HEK293 (cell line): ENCODE data around the gene DCTN3.

Experiments used
- CTCF ChIA-PET: fragments of 350-600 bp; formaldehyde crosslinking; extraction: SDS; loops from one replicate; lab custom pipeline; 2021; ENCODE audit warnings: antibody characterized with exemption; lab: Yijun Ruan, JAX
- POLR2A ChIA-PET: fragments of 300-600 bp; formaldehyde crosslinking; extraction: SDS; loops from one replicate; lab custom pipeline; 2020; ENCODE audit warnings: antibody characterized with exemption, inconsistent platforms; lab: Yijun Ruan, JAX
- H3K27ac ChIP-seq: fragments of 200-500 bp; sonication (Bioruptor generic); 2 replicates; pipeline ENCODE4 v1.5.1; 2014; ENCODE audit warnings: low read depth, low read length, control low read depth, inconsistent platforms; ENCODE audit errors: extremely low read depth
- H3K36me3 ChIP-seq, 2 experiments: fragments of 200-500 bp in 1 of 2; sonication (Bioruptor generic) in 1 of 2; 1 replicate in 1 of 2; 2 replicates in 1 of 2; pipeline ENCODE4 v1.5.1; 2014 to 2017; ENCODE audit warnings: inconsistent platforms in 2 of 2, low read length in 2 of 2; ENCODE audit not compliant: control insufficient read depth in 2 of 2, insufficient read depth in 1 of 2
- H3K4me1 ChIP-seq: fragments of 200-500 bp; sonication (Bioruptor generic); 2 replicates; pipeline ENCODE4 v1.5.1; 2014; ENCODE audit warnings: mild to moderate bottlenecking, low read length, inconsistent platforms; ENCODE audit not compliant: control insufficient read depth, insufficient read depth
- H3K4me3 ChIP-seq: 2 replicates; pipeline ENCODE4 v1.5.1; 2011; ENCODE audit warnings: low read depth, mild to moderate bottlenecking, control low read depth, low read length, moderate library complexity
- H3K9me3 ChIP-seq: fragments of 200-500 bp; sonication (Bioruptor generic); 2 replicates; pipeline ENCODE4 v1.5.1; 2014; ENCODE audit warnings: low read depth, low read length, inconsistent platforms; ENCODE audit not compliant: control insufficient read depth, insufficient read depth
- BCL11B ChIP-seq: fragments of 450-650 bp; formaldehyde crosslinking; IDR thresholded peaks from 2 replicates; pipeline ENCODE4 v1.5.1; 2016; ENCODE audit warnings: low read depth, missing biosample characterization, missing genetic modification characterization
- GFI1B ChIP-seq: fragments of 450-650 bp; formaldehyde crosslinking; IDR thresholded peaks from 2 replicates; pipeline ENCODE4 v1.5.1; 2016; ENCODE audit warnings: missing biosample characterization, missing genetic modification characterization
- KLF9 ChIP-seq: fragments of 450-650 bp; formaldehyde crosslinking; IDR thresholded peaks from 2 replicates; pipeline ENCODE4 v1.5.1; 2016; ENCODE audit warnings: missing biosample characterization, missing genetic modification characterization, low read depth
- ZEB2 ChIP-seq: fragments of 450-650 bp; formaldehyde crosslinking; IDR thresholded peaks from 2 replicates; pipeline ENCODE4 v1.5.1; 2016; ENCODE audit warnings: missing biosample characterization, missing genetic modification characterization
- ZNF184 ChIP-seq: fragments of 450-650 bp; IDR thresholded peaks from 2 replicates; pipeline ENCODE4 v1.5.1; 2018; ENCODE audit warnings: missing biosample characterization, mild to moderate bottlenecking, missing genetic modification characterization
- ZNF335 ChIP-seq: fragments of 450-650 bp; formaldehyde crosslinking; conservative IDR thresholded peaks from 2 replicates; pipeline ENCODE4 v1.5.1; 2016; ENCODE audit warnings: missing biosample characterization, missing genetic modification characterization
- ZNF366 ChIP-seq: fragments of 450-650 bp; formaldehyde crosslinking; conservative IDR thresholded peaks from 2 replicates; pipeline ENCODE4 v1.5.1; 2016; ENCODE audit warnings: missing biosample characterization, missing genetic modification characterization
- ZNF558 ChIP-seq: fragments of 450-650 bp; formaldehyde crosslinking; IDR thresholded peaks from 2 replicates; pipeline ENCODE4 v1.5.1; 2016; ENCODE audit warnings: missing biosample characterization, missing genetic modification characterization
- ZNF621 ChIP-seq: fragments of 450-650 bp; formaldehyde crosslinking; IDR thresholded peaks from 2 replicates; pipeline ENCODE4 v1.5.1; 2017; ENCODE audit warnings: missing biosample characterization, missing genetic modification characterization
- ZNF658 ChIP-seq: fragments of 450-650 bp; formaldehyde crosslinking; IDR thresholded peaks from 2 replicates; pipeline ENCODE4; 2016; ENCODE audit warnings: missing biosample characterization, missing genetic modification characterization
- ZNF768 ChIP-seq: fragments of 450-650 bp; formaldehyde crosslinking; IDR thresholded peaks from 2 replicates; pipeline ENCODE4 v1.5.1; 2018; ENCODE audit warnings: missing biosample characterization, mild to moderate bottlenecking, missing genetic modification characterization
- ZNF785 ChIP-seq: fragments of 450-650 bp; formaldehyde crosslinking; IDR thresholded peaks from 2 replicates; pipeline ENCODE4 v1.5.1; 2016; ENCODE audit warnings: missing biosample characterization, missing genetic modification characterization
- TF ChIP-seq, protein P1 (sequence below): fragments of 450-650 bp; formaldehyde crosslinking; IDR thresholded peaks from 2 replicates; pipeline ENCODE4 v1.5.1; 2016; ENCODE audit warnings: missing biosample characterization, missing genetic modification characterization
- TF ChIP-seq, protein P2 (sequence below): IDR thresholded peaks from 2 replicates; pipeline ENCODE4 v1.6.1; 2011; ENCODE audit warnings: mild to moderate bottlenecking, low read depth, low read length, borderline replicate concordance
- TF ChIP-seq, protein P3 (sequence below): fragments of 450-650 bp; formaldehyde crosslinking; IDR thresholded peaks from 2 replicates; pipeline ENCODE4 v1.5.1; 2017; ENCODE audit warnings: missing biosample characterization, missing genetic modification characterization
- TF ChIP-seq, protein P4 (sequence below): fragments of 450-650 bp; formaldehyde crosslinking; IDR thresholded peaks from 2 replicates; pipeline ENCODE4 v1.5.1; 2016; ENCODE audit warnings: missing biosample characterization, missing genetic modification characterization, low read depth
- TF ChIP-seq, protein P5 (sequence below): fragments of 450-650 bp; formaldehyde crosslinking; IDR thresholded peaks from 2 replicates; pipeline ENCODE4 v1.5.1; 2016; ENCODE audit warnings: missing biosample characterization, missing genetic modification characterization

Gene DCTN3

DNA sequence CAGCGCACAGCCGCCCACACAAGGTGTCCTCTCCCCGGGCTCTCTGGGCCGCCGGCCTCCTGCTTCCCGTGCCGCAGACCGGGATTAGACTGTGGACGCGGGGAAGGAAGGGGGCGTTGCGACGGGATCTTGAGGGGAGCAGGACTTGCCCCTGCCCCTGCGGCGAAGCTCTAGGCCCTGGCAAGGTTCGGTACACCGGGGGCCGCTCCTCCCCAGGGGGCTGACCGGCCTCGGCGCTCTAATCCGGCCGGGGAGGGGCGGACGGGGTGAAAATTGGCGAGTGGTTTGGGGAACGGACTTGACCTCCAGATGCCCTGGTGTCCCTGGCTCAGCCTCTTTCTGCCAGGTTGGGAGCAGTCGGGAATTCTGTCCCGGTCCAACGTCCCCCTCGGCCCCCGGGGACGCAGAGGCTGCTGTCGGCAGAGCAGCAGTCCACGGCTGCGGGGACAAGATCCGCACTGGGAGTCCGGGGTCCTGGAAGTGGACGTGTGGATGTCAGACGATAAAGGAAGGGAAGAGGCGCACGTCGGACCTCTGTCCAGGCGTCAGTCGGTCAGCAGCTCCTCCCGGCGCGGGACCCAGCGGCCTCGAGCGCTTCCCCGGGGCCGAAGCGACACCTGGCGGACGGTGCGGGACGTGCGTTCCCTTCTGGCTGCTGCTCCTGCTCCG is 28.9 kb downstream of the DCTN3 start (continued):
- no peak for TF ChIP-seq GFI1B (tag by site-specific recombination)
- no peak for TF ChIP-seq ZNF558 (tag by site-specific recombination)
- no peak for TF ChIP-seq BCL11B (tag by site-specific recombination)
- TF ChIP-seq ZNF366 (tag by site-specific recombination), result no peak
- no peak for TF ChIP-seq ZNF184 (tag by site-specific recombination)

DNA sequence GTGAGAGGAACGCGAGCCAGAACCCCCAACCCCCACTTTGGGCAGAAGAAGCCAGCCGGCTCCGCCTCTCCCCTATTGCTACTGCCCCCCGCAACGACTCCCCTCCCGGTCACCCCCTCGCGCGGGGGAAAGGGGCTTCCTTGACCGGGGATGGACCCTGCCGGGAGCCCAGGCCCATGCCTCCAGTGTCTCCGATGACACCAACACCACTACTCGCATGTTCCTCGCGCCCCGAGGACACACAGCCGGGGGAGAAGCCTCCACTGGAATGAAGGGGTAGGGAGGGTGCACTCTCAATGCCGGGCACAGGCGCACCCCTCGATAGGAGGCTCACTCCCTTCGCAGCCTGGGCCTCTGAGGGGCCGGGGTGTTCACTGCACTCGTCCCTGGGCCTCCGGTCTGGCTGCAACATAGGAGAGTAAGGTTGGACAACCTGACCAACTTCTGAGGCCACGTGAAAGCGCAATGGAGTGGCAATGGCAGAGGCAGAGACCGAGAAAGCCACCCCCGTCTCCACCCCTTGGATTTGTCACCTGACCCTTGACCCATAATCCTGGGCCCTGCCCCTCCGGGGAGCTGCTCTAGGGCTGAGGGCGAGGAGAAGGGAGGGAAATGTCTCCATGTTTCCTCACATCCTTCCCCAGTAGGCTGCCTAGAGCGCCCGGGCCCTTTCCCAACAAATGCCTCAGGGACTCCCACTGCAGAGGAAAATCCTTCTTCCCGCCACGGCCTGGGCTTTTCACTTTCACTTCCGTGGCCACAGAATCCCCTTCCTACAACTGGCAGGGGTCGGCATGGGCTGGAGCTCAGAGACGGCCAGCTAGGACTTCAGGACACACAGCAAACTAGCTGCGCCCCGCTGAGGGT is 29.7 kb downstream of the DCTN3 start:
- ChIA-PET POLR2A (interaction anchor here (2.2 kb wide), 1 partner anchor 43 kb away, joined by 7 read pairs; no protein-coding TSS in a partner anchor), CTCF (interaction anchor here (0.7 to 6.0 kb wide), 29 partner anchors 9 to 798 kb away, joined by 3 to 105 read pairs (median 12); no protein-coding TSS in a partner anchor)
- no peak overlapping the region for H3K4me3 ChIP-seq
- H3K9me3 ChIP-seq, result no peaks in the 10 kb centered on the region
- H3K4me1 ChIP-seq, result no peaks in the 10 kb centered on the region
- H3K27ac ChIP-seq, result no peak overlapping the region
- H3K36me3 ChIP-seq, result no peaks in the 10 kb centered on the region
- TF ChIP-seq ZNF785 (tag by site-specific recombination) (no peak), ZNF768 (tag by site-specific recombination) (0 out of 2 replicates have a peak, but pooled peaks have one; percentile 66)
- TF ChIP-seq, protein P1, sequence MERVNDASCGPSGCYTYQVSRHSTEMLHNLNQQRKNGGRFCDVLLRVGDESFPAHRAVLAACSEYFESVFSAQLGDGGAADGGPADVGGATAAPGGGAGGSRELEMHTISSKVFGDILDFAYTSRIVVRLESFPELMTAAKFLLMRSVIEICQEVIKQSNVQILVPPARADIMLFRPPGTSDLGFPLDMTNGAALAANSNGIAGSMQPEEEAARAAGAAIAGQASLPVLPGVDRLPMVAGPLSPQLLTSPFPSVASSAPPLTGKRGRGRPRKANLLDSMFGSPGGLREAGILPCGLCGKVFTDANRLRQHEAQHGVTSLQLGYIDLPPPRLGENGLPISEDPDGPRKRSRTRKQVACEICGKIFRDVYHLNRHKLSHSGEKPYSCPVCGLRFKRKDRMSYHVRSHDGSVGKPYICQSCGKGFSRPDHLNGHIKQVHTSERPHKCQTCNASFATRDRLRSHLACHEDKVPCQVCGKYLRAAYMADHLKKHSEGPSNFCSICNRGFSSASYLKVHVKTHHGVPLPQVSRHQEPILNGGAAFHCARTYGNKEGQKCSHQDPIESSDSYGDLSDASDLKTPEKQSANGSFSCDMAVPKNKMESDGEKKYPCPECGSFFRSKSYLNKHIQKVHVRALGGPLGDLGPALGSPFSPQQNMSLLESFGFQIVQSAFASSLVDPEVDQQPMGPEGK (tag by site-specific recombination), result 0 out of 2 replicates have a peak, but pooled peaks have one; percentile 2

DNA sequence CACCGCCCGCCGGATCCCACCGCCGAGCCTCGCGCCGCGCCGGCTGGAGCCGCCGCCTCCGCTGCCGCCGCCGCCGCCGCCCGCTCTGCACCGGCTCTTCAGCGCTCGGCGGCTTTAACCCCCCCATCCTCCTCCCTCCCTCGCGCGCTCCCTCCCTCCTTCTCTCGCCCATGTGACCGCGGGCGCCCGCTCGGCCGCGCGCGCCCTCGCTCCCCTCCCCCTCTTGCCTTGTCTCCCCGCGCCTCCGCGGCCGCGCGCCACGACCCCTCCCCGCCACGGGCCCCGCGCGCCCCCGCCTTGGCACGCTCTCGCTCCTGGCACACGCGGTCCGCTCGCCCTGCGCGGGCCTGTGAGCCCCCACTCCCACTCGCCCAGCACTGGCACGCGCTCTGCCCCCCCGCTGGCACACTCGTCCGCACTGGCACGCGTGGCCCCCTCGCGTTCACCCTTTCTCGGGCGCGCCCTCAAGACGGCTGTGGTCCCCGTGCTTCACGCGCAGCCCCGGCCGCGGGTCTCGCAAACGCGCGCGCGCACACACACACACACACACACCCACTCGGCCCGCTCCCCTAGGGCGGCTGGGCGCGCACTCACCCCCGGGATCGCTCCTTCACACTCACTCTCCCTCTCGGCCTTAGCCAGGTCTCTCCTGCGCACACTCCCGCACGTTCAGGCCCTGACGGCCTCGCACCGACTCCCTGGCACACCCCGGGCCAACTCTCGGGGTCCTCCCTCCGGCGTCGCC is 30.5 kb downstream of the DCTN3 start, which contains the start of gene CNTFR:
Gene CNTFR (minus strand): TSS at position 89 of the 745 bp plus-strand sequence. CDS start 20,743 bp downstream, outside the sequence.
- H3K27ac ChIP-seq, result peak within 1 kb of the TSS; percentile 44; the same call in 1 of the 2 replicates
- peak within 1 kb of the TSS; percentile 44 for H3K4me3 ChIP-seq
- H3K4me1 ChIP-seq, result no peaks in the 10 kb centered on the region
- no peaks in the 10 kb centered on the region for H3K9me3 ChIP-seq
- no peaks in the 10 kb centered on the region for H3K36me3 ChIP-seq
- ChIA-PET POLR2A (no interaction called here), CTCF (interaction anchor here (0.6 to 1.3 kb wide), 2 partner anchors 41 to 154 kb away, joined by 3 to 4 read pairs; no protein-coding TSS in a partner anchor)
- no peak for TF ChIP-seq ZNF621
- peak; percentile 48; the same call in 1 of the 2 replicates for TF ChIP-seq KLF9
- TF ChIP-seq ZNF335, result peak; percentile 64
- TF ChIP-seq, protein P2, sequence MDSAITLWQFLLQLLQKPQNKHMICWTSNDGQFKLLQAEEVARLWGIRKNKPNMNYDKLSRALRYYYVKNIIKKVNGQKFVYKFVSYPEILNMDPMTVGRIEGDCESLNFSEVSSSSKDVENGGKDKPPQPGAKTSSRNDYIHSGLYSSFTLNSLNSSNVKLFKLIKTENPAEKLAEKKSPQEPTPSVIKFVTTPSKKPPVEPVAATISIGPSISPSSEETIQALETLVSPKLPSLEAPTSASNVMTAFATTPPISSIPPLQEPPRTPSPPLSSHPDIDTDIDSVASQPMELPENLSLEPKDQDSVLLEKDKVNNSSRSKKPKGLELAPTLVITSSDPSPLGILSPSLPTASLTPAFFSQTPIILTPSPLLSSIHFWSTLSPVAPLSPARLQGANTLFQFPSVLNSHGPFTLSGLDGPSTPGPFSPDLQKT, result no peak
- TF ChIP-seq ZNF658 (tag by site-specific recombination), result no peak
- TF ChIP-seq, protein P3, sequence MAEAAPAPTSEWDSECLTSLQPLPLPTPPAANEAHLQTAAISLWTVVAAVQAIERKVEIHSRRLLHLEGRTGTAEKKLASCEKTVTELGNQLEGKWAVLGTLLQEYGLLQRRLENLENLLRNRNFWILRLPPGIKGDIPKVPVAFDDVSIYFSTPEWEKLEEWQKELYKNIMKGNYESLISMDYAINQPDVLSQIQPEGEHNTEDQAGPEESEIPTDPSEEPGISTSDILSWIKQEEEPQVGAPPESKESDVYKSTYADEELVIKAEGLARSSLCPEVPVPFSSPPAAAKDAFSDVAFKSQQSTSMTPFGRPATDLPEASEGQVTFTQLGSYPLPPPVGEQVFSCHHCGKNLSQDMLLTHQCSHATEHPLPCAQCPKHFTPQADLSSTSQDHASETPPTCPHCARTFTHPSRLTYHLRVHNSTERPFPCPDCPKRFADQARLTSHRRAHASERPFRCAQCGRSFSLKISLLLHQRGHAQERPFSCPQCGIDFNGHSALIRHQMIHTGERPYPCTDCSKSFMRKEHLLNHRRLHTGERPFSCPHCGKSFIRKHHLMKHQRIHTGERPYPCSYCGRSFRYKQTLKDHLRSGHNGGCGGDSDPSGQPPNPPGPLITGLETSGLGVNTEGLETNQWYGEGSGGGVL (tag by site-specific recombination), result peak; percentile 19; the same call in 1 of the 2 replicates
- TF ChIP-seq, protein P4, sequence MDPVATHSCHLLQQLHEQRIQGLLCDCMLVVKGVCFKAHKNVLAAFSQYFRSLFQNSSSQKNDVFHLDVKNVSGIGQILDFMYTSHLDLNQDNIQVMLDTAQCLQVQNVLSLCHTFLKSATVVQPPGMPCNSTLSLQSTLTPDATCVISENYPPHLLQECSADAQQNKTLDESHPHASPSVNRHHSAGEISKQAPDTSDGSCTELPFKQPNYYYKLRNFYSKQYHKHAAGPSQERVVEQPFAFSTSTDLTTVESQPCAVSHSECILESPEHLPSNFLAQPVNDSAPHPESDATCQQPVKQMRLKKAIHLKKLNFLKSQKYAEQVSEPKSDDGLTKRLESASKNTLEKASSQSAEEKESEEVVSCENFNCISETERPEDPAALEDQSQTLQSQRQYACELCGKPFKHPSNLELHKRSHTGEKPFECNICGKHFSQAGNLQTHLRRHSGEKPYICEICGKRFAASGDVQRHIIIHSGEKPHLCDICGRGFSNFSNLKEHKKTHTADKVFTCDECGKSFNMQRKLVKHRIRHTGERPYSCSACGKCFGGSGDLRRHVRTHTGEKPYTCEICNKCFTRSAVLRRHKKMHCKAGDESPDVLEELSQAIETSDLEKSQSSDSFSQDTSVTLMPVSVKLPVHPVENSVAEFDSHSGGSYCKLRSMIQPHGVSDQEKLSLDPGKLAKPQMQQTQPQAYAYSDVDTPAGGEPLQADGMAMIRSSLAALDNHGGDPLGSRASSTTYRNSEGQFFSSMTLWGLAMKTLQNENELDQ (tag by site-specific recombination), result no peak
- TF ChIP-seq ZEB2 (tag by site-specific recombination), result no peak
- TF ChIP-seq, protein P5, sequence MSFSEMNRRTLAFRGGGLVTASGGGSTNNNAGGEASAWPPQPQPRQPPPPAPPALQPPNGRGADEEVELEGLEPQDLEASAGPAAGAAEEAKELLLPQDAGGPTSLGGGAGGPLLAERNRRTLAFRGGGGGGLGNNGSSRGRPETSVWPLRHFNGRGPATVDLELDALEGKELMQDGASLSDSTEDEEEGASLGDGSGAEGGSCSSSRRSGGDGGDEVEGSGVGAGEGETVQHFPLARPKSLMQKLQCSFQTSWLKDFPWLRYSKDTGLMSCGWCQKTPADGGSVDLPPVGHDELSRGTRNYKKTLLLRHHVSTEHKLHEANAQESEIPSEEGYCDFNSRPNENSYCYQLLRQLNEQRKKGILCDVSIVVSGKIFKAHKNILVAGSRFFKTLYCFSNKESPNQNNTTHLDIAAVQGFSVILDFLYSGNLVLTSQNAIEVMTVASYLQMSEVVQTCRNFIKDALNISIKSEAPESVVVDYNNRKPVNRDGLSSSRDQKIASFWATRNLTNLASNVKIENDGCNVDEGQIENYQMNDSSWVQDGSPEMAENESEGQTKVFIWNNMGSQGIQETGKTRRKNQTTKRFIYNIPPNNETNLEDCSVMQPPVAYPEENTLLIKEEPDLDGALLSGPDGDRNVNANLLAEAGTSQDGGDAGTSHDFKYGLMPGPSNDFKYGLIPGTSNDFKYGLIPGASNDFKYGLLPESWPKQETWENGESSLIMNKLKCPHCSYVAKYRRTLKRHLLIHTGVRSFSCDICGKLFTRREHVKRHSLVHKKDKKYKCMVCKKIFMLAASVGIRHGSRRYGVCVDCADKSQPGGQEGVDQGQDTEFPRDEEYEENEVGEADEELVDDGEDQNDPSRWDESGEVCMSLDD (tag by site-specific recombination), result 0 out of 2 replicates have a peak, but pooled peaks have one; percentile 36
